Right lobe of liver (tissue), 6 donors: ENCODE data around the gene POM121L2. TPM values are rescaled to one million over a fixed set of nuclear protein-coding genes. Genes with fewer than 3 reads are reported as not detected.
"Not testable (repeated sequence)": the region's sequence is repeated elsewhere in the genome, so short reads cannot be mapped to it uniquely, and the experiment has no call there.

Experiments
- ATAC-seq, 4 donors: fragments of 200-7000 bp; cut with Tn5 transposase; one replicate each; pipeline ENCODE4 v1.9.1; 2020; ENCODE audit warnings: mild to moderate bottlenecking in 4 of 4, moderate library complexity in 4 of 4
- DNase-seq, 3 donors: peaks; one replicate each; pipeline ENCODE4 v3.0.0-alpha.2; 2020
- H3K27ac ChIP-seq, 3 donors: fragments of 200-600 bp; one replicate each; pipeline ENCODE4 v1.8.0; 2022
- H3K27me3 ChIP-seq, 2 donors: fragments of 200-600 bp; one replicate each; pipeline ENCODE4 v1.8.0; 2022
- H3K36me3 ChIP-seq, 4 donors: fragments of 200-600 bp; sonication (generic) in 1 of 4; one replicate each; pipeline versions ENCODE4 v1.5.1 to v1.8.0; 2017 to 2022; ENCODE audit warnings: control low read depth in 1 of 4
- H3K4me1 ChIP-seq, 4 donors: fragments of 200-600 bp; sonication (generic) in 1 of 4; one replicate each; pipeline versions ENCODE4 v1.5.1 to v1.8.0; 2017 to 2022; ENCODE audit warnings: control low read depth in 1 of 4
- H3K4me3 ChIP-seq, 3 donors: fragments of 200-600 bp; one replicate each; pipeline ENCODE4 v1.8.0; 2022
- H3K9me3 ChIP-seq, 4 donors: fragments of 200-600 bp; sonication (generic) in 1 of 4; one replicate each; pipeline versions ENCODE4 v1.5.1 to v1.8.0; 2017 to 2022; ENCODE audit warnings: control low read depth in 1 of 4
- CTCF ChIP-seq, 4 donors: fragments of 200-600 bp in 3 of 4; fragments of 450-650 bp in 1 of 4; IDR thresholded peaks; one replicate each; pipeline versions ENCODE4 v1.5.1 to v1.8.0; 2016 to 2022; ENCODE audit warnings: antibody characterized with exemption in 4 of 4, mild to moderate bottlenecking in 2 of 4
- POLR2A ChIP-seq: fragments of 450-650 bp; IDR thresholded peaks from one replicate; pipeline ENCODE4 v1.6.1; 2017; ENCODE audit warnings: antibody characterized with exemption, mild to moderate bottlenecking
- WGBS: methylation state at CpG from one replicate; pipeline ENCODE4 v1.1.6; 2018; ENCODE audit warnings: low coverage, low lambda C conversion rate; ENCODE audit not compliant: insufficient coverage; ENCODE audit errors: missing lambda C conversion rate; 5-methylcytosine and 5-hydroxymethylcytosine counted together
- intact Hi-C, 2 donors: fragments of 100-400 bp; cut with DNase I; formaldehyde crosslinking; loops; one replicate each; pipeline versions ENCODE4 v1.11.2 to v1.14.1; 2022
- total RNA-seq, 6 experiments: library from RNA; depleted of rRNA in 2 of 6; stranded (reverse); fragments of >200 nt in 2 of 6; fragmentation: NEBNext Ultra II Directional in 3 of 6; extraction: Animal tissue kit (Norgen Biotek cat#: 25700) in 3 of 6; gene quantifications; one replicate each; pipeline versions ENCODE4 v1.1.0 to v1.2.4, GENCODE V29; 2016 to 2023
- donor health status: DM: no; HTN: yes; CAD: no.
- donor health status: DM: no; HTN: no; CAD: no.
- donor health status: DM: no; HTN: no; CAD: no.
- donor health status: DM: no; HTN: yes; CAD: no.
- donor health status: DM: no; HTN: yes; CAD: no.

POM121L2 gene
- total RNA-seq, 6 experiments from 2014 or later, result not detected

GRCh38 chr6:27279513-27280063 lies 32.5 kb downstream of the POM121L2 start:
- Histone ChIP-seq H3K36me3 (no peaks in the 10 kb centered on the region), H3K9me3 (no peaks in the 10 kb centered on the region), H3K27me3 (peaks cover 4 to 53% of the 10 kb centered on the region in 2 donors), H3K4me1 (no peaks in the 10 kb centered on the region), H3K27ac (no peak overlapping the region), H3K4me3 (no peak overlapping the region)
- intact Hi-C loops, result no loop called here
- TF ChIP-seq POLR2A (no peak), CTCF (IDR thresholded peaks at IDR 0.05) (no peak)
- 3% methylated on average over 16 of the region's 24 CpGs for WGBS
- ATAC-seq (no peak), DNase-seq (no peak)

GRCh38 chr6:27275025-27275956 lies 36.8 kb downstream of the POM121L2 start:
- WGBS, result 18% methylated on average over 34 of the region's 36 CpGs

GRCh38 chr6:27273783-27274182 lies 38.3 kb downstream of the POM121L2 start:
- Histone ChIP-seq H3K9me3 (no peaks in the 10 kb centered on the region), H3K4me3 (no peak overlapping the region), H3K36me3 (no peaks in the 10 kb centered on the region), H3K27ac (no peak overlapping the region), H3K4me1 (no peaks in the 10 kb centered on the region), H3K27me3 (peaks cover 0 to 36% of the 10 kb centered on the region in 2 donors)
- WGBS, result 60% methylated on average over 11 of the region's 11 CpGs
- DNase-seq (no peak), ATAC-seq (no peak)
- TF ChIP-seq CTCF (IDR thresholded peaks at IDR 0.05), result no peak
- no peak for TF ChIP-seq POLR2A
- intact Hi-C loops, result no loop called here

More at GRCh38 chr6:27275025-27275956, 36.8 kb downstream of the POM121L2 start:
- no peak overlapping the region for H3K27ac ChIP-seq
- H3K4me3 ChIP-seq, result no peak overlapping the region
- intact Hi-C loops, result no loop called here
- no peaks in the 10 kb centered on the region for H3K36me3 ChIP-seq
- TF ChIP-seq POLR2A, result no peak
- no peak for TF ChIP-seq CTCF (IDR thresholded peaks at IDR 0.05)
- H3K9me3 ChIP-seq, result no peaks in the 10 kb centered on the region
- no peak for DNase-seq
- H3K27me3 ChIP-seq, result peaks cover 0 to 36% of the 10 kb centered on the region in 2 donors
- no peaks in the 10 kb centered on the region for H3K4me1 ChIP-seq
- ATAC-seq, result no peak

GRCh38 chr6:27268803-27269202 lies 43.3 kb downstream of the POM121L2 start:
- no peak for DNase-seq
- WGBS, result 64% methylated on average over 11 of the region's 14 CpGs
- no peak for ATAC-seq
- Histone ChIP-seq H3K9me3 (no peaks in the 10 kb centered on the region), H3K36me3 (no peaks in the 10 kb centered on the region), H3K4me1 (no peaks in the 10 kb centered on the region), H3K4me3 (no peak overlapping the region), H3K27ac (no peak overlapping the region), H3K27me3 (peaks cover 0 to 12% of the 10 kb centered on the region in 2 donors)
- TF ChIP-seq POLR2A, result no peak
- intact Hi-C loops, result no loop called here

GRCh38 chr6:27267857-27268434 lies 44.1 kb downstream of the POM121L2 start:
- Histone ChIP-seq H3K27ac (no peak overlapping the region), H3K36me3 (no peaks in the 10 kb centered on the region), H3K9me3 (no peaks in the 10 kb centered on the region), H3K4me3 (no peak overlapping the region), H3K4me1 (no peaks in the 10 kb centered on the region), H3K27me3 (peaks cover 0 to 10% of the 10 kb centered on the region in 2 donors)
- DNase-seq (no peak), ATAC-seq (no peak)
- no peak for TF ChIP-seq POLR2A
- no peak for TF ChIP-seq CTCF (IDR thresholded peaks at IDR 0.05)
- intact Hi-C loops, result no loop called here
- 11% methylated on average over 22 of the region's 22 CpGs for WGBS

GRCh38 chr6:27267003-27267402 lies 45.1 kb downstream of the POM121L2 start:
- H3K9me3 ChIP-seq, H3K4me3 ChIP-seq, H3K4me1 ChIP-seq, DNase-seq, H3K27ac ChIP-seq, ATAC-seq, H3K27me3 ChIP-seq, intact Hi-C loops, H3K36me3 ChIP-seq: not testable (repeated sequence)
- 81% methylated on average over 3 of the region's 3 CpGs for WGBS
